Epithelial cell of esophagus (primary cell): ENCODE measurements around the gene MEGF11.

Experiments
- DNase-seq: peaks from one replicate; pipeline ENCODE4 v3.0.0; 2010; ENCODE audit warnings: low read depth
- H3K4me3 ChIP-seq: 2 replicates; pipeline ENCODE4 v1.5.1; 2011; ENCODE audit warnings: mild to moderate bottlenecking, low read length, control low read depth
- CTCF ChIP-seq: IDR thresholded peaks from 2 replicates; pipeline ENCODE4 v1.5.1; 2011; ENCODE audit warnings: low read depth, mild to moderate bottlenecking, low read length, control low read depth, inconsistent platforms; ENCODE audit not compliant: insufficient read depth; ENCODE audit errors: missing control alignments

MEGF11 gene

DNA sequence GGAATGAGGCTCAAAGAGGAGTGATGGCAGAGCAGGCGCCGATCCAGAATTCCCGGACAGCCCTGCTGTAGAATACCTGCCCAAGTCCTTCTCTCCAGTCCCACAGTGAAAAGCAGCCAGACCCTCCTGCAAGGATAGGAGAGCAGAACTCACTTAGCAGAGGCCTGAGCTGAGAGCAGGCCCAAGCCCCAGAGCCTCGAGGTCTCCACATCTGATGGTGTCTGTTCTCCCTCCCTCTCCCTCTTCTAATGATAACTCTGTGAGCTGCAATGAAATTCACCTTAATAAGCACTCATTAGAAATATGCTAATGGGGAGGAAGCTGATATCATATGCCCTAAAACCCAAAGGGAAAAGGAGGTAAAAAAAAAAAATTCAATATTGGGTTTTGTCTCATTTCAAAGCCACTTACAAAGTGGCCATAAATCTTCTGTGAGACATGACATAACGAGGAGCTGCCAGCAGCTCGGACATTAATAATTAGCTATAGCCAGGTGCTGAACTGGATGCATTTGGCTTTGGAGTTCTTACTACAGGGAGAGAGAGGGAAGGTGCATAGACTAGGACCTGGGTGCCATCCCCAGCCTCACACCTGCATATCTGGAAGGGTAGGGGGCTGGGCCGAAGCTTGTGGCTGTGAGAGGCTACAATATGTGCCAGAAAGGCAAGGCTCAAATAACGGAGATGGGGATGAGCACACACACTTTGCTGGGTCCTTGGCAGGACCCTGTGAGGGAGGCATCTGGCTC, 108.4 kb downstream of the MEGF11 start:
- no peak for TF ChIP-seq CTCF
- no peak for DNase-seq
- no peak overlapping the region for H3K4me3 ChIP-seq

- no peak for TF ChIP-seq CTCF
- no peak overlapping the region for H3K4me3 ChIP-seq
- no peak for DNase-seq
These were observed 111.3 kb downstream of the MEGF11 start for GRCh38 chr15:66142285-66142684.

DNA sequence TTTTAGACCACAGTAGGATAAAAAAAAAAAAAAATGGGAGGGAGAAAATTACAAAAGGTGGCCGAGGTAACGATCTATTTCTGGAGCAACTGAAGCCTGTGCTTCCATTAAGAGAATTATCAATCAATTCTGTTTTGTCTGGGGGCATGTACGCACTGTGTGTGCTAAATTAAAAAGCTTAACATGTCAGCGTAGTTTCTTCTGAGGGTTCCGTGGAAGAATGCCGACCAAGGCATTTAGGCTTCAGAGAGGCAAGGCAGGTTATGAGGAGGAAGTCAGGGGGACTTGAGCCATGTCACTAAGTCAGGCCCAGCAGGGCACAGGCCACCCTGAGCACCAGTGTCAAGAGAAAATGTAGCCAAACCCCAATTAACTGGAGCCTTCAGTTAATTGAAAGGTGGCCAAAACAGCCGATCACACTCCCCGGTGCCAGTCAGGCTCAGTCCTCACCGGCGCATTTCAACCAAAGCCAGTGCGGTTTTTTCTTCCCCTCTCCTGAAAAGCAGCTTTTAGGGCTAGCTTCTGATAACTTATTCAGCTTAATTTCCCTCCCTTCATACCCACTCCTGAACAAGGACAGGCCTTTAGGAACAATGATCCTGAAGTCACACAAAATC, 113.9 kb downstream of the MEGF11 start:
- no peak for DNase-seq
- no peak for TF ChIP-seq CTCF
- no peak overlapping the region for H3K4me3 ChIP-seq

- no peak overlapping the region for H3K4me3 ChIP-seq
- no peak for DNase-seq
- no peak for TF ChIP-seq CTCF
These were observed 114.5 kb downstream of the MEGF11 start for GRCh38 chr15:66138892-66139590.

DNA sequence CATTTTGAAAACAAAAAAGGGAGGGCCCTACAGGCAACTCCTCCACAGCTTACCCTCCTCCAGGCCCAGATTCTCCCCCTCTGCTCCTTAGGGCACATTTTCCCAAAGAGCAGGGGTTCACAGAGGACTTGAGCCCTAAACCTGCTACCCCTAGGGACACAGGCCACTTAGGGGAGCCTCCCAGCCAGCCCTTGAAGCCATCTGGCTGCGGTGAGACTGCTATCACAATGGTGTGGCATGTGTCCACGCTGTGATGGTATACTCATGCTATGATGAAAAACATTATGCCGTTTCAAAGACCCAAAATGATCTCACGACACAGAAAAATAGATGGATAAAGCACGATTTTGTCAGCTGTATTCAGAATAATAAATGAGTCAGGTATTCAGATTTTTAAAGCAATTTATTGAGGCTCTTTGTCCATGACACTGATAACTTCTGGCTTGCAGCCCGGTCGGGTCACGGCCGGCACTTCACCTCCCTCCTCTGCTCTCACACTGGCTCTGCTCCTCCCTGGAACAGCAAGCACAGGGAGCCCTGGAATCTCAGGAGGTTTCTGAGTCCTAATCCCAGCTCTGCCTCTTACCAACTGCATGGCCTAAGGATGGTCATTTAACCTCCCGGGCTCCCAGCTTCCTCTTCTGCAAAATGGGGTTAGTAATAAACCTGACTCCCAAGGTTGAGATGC, 115.3 kb downstream of the MEGF11 start:
- no peak for TF ChIP-seq CTCF
- H3K4me3 ChIP-seq = no peak overlapping the region
- no peak for DNase-seq

DNA sequence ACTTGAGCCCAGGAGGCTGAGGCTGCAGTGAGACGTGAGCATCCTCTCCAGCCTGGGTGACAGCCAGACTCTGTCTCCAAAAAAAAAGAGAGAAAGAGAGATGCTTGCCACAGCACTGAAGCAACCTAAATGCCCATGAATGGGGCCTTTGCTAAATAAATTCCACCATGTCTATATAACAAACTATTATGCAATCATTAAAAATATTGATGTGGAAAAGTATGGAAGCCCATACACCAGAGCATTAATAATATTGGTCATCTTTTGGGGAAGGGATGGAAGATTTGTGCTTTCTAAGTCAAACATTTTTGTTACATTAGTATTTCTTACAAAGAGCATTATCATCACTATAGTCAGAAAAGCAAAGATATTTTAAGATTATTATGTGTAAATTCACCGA, 116.6 kb downstream of the MEGF11 start:
- DNase-seq = no peak
- TF ChIP-seq CTCF = no peak
- no peak overlapping the region for H3K4me3 ChIP-seq
